NCI-H69 (cell line): ENCODE data around the gene NPC1L1.
A peak's percentile ranks its signal among the peaks of the same experiment; 100 is the strongest.
"Not testable (repeated sequence)": the region's sequence is repeated elsewhere in the genome, so short reads cannot be mapped to it uniquely, and the experiment has no call there.

Source experiments
- DNase-seq: peaks from one replicate; lab custom pipeline; 2025; lab: John Stamatoyannopoulos, UW

The NPC1L1 gene

GRCh38 chr7:44564606-44565005 lies 23.5 kb upstream of the NPC1L1 start:
- no peak for DNase-seq

- no peak for DNase-seq
Measured at GRCh38 chr7:44563171-44563679, 22.1 kb upstream of the NPC1L1 start.

GRCh38 chr7:44562622-44562962 lies 21.5 kb upstream of the NPC1L1 start:
- not testable (repeated sequence) for DNase-seq

- DNase-seq: peak; percentile 25
Measured at GRCh38 chr7:44561962-44562621, 21.0 kb upstream of the NPC1L1 start.

GRCh38 chr7:44561481-44561880 lies 20.4 kb upstream of the NPC1L1 start:
- no peak for DNase-seq

GRCh38 chr7:44559485-44559884 lies 18.4 kb upstream of the NPC1L1 start:
- no peak for DNase-seq

GRCh38 chr7:44557485-44557884 lies 16.4 kb upstream of the NPC1L1 start:
- no peak for DNase-seq

GRCh38 chr7:44555350-44555749 lies 14.2 kb upstream of the NPC1L1 start:
- no peak for DNase-seq

- not testable (repeated sequence) for DNase-seq
Measured at GRCh38 chr7:44552473-44553005, 11.4 kb upstream of the NPC1L1 start.

GRCh38 chr7:44549457-44549856 lies 8.3 kb upstream of the NPC1L1 start:
- no peak for DNase-seq

GRCh38 chr7:44548893-44549292 lies 7.8 kb upstream of the NPC1L1 start:
- DNase-seq: no peak

- no peak for DNase-seq
Measured at GRCh38 chr7:44547536-44548231, 6.6 kb upstream of the NPC1L1 start.

- no peak for DNase-seq
Measured at GRCh38 chr7:44541876-44542610, 913 bp upstream of the NPC1L1 start.

- DNase-seq: no peak
Measured at GRCh38 chr7:44540592-44541027, 520 bp downstream of the NPC1L1 start.

GRCh38 chr7:44539669-44540506 lies 1.2 kb downstream of the NPC1L1 start:
- no peak for DNase-seq

GRCh38 chr7:44538798-44539668 lies 2.1 kb downstream of the NPC1L1 start:
- no peak for DNase-seq

GRCh38 chr7:44538093-44538797 lies 2.9 kb downstream of the NPC1L1 start:
- no peak for DNase-seq

- DNase-seq: no peak
Measured at GRCh38 chr7:44537442-44537841, 3.7 kb downstream of the NPC1L1 start.

- DNase-seq: no peak
Measured at GRCh38 chr7:44536090-44536489, 5.0 kb downstream of the NPC1L1 start.
